Stimulated activated CD4-positive, alpha-beta T cell treated with anti-CD3 and anti-CD28 coated beads, TNF-alpha, amount 100 ng/mL, for 48 hours (primary cell): ENCODE data around the gene PLAU.
"Not testable (repeated sequence)": the region's sequence is repeated elsewhere in the genome, so short reads cannot be mapped to it uniquely, and the experiment has no call there.

ENCODE experiments used
- DNase-seq, 3 donors: peaks; one replicate each; pipeline ENCODE4 v3.0.0-alpha.2; 2020; ENCODE audit warnings: low read depth in 3 of 3

PLAU gene

DNA sequence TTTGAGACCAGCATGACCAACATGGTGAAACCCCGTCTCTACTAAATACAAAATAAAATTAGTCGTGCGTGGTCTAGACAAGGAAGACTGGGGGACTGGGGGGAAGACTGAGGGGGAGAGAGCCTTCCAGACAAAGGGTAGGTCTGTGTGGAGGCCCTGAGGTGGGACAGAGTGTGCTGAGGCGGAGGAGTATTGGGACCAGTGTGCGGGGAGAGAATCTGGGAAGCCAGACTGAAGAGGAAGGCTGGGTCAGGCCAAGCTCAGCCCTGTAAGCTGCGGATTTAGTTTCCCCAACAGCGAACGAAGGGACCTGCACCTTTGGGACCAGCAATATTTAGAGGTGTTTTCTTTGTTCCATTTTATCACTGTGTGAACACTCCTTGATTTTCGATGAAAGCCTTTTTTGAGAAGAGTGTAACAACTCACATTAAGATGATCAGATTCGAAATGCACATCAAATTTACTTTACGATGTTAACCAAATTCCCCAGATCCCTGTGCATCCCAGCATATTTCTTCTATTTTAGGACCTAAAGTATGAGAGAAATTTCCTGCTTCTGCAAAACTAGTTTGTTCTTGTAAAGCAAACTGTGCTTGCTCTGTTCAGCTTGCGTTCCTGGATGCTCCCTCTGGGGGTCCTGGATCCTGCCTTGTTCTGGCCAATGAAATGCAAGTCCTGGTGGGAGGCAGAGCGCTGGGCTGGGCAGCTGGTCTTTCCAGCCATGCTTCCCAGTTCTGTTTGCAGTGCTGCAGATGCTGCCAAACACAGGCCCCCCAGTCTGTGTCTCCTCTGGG, 39.4 kb downstream of the PLAU start:
- DNase-seq: no peak

DNA sequence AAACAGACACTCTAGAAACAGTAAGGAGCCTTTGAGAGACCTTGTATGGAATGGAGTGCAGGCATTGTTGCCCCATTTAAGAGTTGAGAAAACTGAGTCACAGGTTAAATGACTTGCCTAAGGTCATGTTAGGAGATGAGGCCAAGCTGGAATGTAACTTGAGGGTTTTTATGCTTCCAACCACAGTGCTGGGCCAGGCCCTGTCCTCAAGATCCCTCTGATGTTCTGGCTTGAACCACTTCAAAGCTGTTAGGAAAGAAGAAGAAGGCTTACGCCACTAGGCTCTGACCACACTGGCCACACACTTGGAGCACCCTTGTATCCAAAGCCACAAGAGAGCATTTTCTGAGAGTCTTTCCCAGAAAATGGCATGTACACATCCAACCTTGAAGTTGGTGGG, 42.7 kb downstream of the PLAU start:
- DNase-seq: no peak

DNA sequence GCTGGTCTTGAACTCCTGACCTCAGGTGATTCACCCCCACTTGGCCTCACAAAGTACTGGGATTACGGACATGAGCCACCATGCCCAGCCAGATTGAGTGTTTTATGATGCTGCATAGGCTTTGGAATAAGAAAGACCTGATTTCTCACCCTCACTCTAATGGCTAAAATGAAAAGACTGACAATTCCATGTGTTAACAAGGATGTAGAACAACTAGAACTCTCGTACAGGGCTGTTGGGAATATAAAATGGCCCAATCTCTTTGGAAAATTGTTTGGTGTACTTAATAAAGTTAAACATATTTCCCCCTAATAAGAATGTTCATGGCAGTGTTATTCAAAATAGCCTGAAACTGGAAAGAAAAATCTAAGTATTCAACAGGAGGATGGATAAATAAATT, 43.8 kb downstream of the PLAU start:
- no peak for DNase-seq

DNA sequence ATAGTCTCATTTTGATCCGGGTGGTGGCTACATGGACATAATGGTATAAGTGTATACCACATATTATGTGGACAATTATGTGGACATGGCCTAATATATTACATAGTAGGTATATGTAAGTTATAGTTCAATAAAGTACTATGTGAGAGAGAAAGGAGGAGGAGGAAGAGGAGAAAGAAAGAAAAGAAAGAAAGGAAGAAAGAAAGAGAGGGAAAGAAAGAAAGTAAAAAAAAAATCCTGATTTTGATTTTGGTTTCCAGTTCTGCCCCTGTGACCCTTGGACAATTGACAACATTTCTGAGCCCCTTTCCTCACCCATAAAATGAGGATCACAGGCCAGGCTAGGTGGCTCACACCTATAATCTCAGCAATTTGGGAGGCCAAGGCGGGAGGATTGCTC, 44.8 kb downstream of the PLAU start:
- no peak for DNase-seq

DNA sequence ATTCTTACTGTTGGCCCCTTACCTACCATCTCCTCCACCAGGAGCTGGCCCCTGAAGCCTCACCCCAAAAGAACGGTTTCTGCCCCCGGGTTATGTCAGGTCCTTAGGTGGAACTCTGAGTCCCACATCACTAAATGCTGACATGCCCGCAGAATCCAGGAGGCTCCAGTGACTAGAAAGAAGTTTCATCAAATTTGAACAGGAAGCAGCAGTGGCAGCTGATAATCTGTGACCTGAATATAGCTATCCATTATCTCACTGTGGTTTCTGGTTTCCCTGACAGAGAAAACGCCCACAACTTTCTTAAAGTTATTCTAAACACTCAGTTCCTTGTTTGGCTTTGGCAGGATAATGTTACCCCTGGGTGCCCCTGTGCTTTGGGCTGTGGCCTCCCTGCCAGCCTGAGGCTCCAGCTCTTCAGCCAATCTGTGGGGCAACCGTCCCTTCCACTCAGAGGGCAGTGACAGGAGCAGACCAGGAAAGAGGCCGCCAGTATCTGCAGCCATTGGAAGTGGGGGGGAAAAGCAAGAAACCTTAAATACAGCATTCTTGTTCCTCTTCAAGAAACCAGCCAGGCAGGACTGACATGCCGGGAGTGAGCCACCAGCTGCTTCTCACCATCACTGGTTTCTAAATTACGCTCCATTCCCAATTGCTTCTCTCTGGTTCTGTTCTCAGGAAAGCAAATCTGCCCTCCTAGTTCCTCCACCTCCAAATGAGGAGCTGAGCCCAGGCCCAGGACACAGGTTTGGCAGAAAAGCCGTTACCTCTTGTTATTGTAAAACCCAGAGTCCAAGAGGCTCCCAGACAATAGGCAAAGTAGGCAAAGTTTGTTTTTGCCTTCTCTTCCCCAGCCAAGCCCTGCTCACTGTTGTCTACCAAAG, 45.8 kb downstream of the PLAU start:
- DNase-seq: no peak

DNA sequence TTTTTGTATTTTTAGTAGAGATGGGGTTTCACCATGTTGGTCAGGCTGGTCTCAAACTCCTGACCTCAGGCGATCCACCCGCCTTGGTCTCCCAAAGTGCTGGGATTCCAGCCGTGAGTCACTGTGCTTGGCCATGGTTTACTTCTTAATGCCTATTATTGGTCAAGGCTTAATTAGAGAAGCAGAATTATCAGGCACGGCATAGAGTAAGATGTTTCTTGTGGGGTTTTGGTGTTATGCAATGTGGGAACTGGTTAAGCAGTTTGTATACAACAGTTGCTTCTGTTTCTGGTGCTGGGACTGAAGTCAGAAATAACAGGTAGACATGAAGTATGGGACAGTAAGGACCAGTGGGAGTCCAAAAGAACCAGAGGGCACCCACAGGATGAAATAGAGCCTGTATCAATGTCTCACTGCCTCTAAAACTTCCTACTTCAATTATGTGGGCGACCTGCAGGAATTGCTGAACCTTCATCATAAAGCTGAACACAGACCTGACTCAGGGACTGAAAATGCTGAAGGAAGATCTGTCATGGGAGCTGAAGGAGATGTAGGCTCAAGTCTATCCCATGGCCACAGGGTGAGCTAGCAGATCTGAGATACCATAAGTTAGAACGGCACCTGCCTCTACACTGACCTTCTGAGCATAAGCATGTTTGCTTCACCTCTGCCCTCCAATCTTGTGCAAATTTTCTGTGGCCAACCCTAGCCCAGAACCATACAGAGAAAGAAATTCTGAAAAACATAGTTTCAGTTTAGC, 48.7 kb downstream of the PLAU start:
- no peak for DNase-seq

DNA sequence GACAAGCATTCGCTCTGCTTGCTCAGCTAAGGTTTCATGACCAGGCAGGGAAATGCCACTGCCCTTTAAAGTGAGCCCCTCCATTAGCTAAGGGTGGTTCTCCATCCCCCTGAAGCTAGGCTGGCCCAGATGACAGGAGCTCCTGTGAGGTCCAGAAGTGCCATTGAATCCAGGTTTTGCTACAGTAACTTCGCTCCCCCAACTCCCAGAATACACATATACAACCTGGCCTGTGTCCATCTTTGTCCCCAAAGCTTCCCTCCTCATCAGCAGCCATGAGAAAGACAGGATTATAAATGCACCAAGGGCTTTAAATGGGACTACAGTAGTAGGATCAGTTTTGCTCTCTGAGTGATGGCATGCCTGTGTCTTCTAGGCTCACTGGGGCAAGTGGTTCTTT, 51.5 kb downstream of the PLAU start:
- no peak for DNase-seq

DNA sequence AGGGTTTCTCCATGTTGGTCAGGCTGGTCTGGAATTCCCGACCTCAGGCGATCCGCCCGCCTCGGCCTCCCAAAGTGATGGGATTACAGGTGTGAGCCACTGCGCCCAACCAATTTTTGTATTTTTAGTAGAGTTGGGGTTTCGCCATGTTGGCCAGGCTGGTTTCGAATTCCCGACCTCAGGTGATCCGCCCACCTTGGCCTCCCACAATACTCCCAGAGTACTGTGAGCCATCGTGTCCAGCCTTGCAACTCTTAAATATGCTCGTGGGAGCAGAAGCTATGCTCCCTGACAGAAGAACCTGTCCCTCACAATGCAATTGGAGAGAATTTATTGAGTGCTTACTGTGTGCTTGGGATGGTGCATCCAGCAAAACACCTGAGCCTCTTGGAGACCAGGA, 52.6 kb downstream of the PLAU start:
- not testable (repeated sequence) for DNase-seq

DNA sequence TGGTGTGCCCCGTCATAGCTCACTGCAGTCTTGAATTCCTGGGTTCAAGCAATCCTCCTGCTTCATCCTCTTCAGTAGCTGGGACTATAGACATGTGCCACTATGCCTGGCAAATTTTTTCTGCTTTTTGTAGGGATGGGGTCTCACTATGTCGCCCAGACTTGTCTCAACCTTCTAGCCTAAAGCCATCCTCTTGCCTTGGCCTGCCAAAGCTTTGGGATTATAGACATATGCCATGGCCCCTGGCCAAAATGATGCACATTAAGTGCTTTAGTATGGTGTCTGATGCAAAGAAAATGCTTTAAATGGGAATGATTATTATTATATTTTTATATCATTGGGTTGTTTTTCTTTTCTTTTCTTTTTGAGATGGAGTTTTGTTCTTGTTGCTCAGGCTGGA, 53.8 kb downstream of the PLAU start:
- no peak for DNase-seq

DNA sequence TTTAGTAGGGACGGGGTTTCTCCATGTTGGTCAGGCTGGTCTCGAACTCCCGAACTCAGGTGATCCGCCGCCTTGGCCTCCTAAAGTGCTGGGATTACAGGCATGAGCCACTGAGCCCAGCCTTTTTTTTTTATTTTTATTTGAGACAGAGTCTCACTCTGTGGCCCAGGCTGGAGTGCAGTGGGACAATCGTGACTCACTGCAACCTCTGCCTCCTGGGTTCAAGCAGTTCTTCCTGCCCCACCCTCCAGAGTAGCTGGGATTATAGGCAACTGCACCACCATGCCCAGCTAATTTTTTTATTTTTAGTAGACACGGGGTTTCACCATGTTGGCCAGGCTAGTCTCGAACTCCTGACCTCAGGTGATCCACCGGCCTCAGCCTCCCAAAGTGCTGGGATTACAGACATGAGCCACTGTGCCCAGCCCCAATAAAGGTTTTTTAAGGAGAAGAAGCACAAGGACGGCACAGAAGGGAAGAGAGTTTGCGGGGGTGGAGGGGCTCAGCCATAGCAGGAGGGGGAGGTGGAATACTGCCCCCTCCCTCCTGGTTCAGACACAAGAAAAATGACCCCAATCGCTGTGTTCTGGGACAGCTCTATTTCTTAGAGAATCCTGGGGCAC, 54.4 kb downstream of the PLAU start:
- DNase-seq: not testable (repeated sequence)

DNA sequence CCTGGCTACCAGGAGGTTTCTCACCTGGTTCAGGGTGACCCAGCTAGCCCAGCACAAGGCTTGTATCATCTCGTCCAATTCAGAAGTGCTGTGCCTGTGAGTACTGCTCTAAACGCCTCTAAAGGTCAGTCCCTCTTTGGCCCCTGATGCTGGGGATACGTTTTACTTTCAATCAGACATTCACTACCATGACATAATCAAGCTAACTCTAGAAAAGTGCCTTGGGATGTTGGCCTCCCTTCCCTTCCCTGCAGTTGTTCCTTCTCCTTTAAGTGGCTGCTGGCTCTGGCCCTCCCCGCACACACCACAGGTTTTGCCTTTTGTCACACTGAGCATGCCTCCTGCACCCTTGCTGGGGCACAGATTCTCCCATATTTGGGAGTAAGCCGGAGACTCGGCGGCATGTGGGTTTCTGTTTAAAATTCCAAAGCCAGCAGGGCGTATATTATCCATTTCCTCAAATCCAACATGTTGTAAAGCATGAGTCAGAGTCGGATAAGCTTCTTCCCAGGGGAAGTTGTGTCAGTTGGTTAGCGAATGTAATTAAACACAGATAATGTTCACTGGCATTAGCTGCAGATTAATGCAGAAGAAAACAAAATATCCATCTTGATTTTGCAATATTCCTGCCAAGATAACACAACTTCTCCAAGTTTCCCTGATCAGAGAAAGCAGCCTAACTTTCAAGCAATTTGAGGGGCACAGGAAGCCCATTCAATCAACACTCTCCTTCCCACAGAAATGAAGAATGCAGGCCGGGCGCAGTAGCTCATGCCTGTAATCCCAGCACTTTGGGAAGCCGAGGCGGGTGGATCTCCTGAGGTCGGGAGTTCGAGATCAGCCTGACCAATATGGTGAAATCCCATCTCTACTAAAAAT, 55.2 kb downstream of the PLAU start:
- DNase-seq: no peak

DNA sequence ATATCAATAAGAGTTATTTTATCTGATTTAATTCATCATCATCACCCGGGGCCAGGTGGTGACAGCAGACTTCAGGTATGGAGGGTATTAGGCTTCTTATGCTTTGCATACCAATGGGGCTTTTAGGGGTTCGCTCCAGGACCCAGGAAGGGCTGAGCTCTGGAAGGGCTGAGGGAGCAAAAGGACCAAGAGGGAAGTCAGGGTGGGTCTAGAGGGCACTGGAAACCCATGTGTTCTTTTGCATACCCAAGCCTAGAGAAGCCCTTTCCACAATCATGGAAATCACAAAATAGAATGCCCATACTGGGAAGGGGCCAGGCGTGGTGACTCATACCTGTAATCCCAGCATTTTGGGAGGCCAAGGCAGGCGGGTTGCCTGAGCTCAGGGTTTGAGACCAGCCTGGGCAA, 56.1 kb downstream of the PLAU start:
- DNase-seq: no peak
